ENCODE data around the gene NDUFAF8. TPM values are rescaled to one million over a fixed set of nuclear protein-coding genes. Genes with fewer than 3 reads are reported as not detected.

Gene NDUFAF8
- total RNA-seq, 1 experiment from 2014 or later = 58.6 TPM

DNA sequence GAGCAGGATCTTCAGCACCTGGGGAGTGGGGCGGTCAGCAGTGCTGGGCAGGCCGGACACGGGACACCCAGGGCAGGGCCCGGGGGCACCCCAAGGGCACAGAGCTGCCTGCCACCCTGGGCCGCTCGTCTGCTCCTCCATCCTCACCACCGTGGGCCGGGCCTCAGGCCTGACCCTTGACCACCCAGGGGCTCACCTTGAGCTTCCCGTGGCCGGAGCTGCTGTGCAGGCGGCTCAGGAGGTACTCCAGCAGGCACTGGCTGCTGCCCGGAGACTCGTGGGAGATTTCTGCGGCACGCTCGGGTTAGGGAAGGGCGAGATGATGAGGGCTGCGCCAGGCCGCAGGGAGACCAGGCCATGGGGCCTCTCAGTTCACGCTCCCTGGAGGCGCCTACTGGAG is 2.3 kb upstream of the NDUFAF8 start:
- no peak for DNase-seq (ENCODE audit: low spot score)
- intact Hi-C loops (cut with micrococcal nuclease; ENCODE audit: unreplicated experiment) = no loop called here
- no peaks in the 10 kb centered on the region for H3K9me3 ChIP-seq (ENCODE audit: low read depth, low read length, poor library complexity, severe bottlenecking)
- H3K27me3 ChIP-seq (replicated peaks; ENCODE audit: insufficient read depth, low read depth, low read length, poor library complexity) = no peaks in the 10 kb centered on the region
- H3K4me1 ChIP-seq (ENCODE audit: insufficient read depth, low read length, poor library complexity, severe bottlenecking) = peaks cover 7% of the 10 kb centered on the region
- ChIA-PET CTCF (interaction anchor here (1.4 kb wide), 1 partner anchor 14 kb away, joined by 3 read pairs; the partner anchor contains the start of gene CEP131), POLR2A (ENCODE audit: low non-redundant PET) (no interaction called here)
- H3K36me3 ChIP-seq (ENCODE audit: insufficient read depth, low read length, poor library complexity, severe bottlenecking) = peaks cover 10% of the 10 kb centered on the region
- no TSS peak for BruUV-seq (replicated peaks)
- TF ChIP-seq, protein P1, sequence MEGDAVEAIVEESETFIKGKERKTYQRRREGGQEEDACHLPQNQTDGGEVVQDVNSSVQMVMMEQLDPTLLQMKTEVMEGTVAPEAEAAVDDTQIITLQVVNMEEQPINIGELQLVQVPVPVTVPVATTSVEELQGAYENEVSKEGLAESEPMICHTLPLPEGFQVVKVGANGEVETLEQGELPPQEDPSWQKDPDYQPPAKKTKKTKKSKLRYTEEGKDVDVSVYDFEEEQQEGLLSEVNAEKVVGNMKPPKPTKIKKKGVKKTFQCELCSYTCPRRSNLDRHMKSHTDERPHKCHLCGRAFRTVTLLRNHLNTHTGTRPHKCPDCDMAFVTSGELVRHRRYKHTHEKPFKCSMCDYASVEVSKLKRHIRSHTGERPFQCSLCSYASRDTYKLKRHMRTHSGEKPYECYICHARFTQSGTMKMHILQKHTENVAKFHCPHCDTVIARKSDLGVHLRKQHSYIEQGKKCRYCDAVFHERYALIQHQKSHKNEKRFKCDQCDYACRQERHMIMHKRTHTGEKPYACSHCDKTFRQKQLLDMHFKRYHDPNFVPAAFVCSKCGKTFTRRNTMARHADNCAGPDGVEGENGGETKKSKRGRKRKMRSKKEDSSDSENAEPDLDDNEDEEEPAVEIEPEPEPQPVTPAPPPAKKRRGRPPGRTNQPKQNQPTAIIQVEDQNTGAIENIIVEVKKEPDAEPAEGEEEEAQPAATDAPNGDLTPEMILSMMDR (conservative IDR thresholded peaks at IDR 0.05; ENCODE audit: low read depth, low read length) = no peak
- TF ChIP-seq EZH2 (IDR thresholded peaks at IDR 0.05; ENCODE audit: borderline replicate concordance, low read depth, low read length, poor library complexity, severe bottlenecking) = no peak
- no peak overlapping the region for H3K27ac ChIP-seq (ENCODE audit: low read depth, low read length, poor library complexity, severe bottlenecking)
- no peak overlapping the region for H3K4me3 ChIP-seq (ENCODE audit: low read depth, low read length, poor library complexity, severe bottlenecking)

DNA sequence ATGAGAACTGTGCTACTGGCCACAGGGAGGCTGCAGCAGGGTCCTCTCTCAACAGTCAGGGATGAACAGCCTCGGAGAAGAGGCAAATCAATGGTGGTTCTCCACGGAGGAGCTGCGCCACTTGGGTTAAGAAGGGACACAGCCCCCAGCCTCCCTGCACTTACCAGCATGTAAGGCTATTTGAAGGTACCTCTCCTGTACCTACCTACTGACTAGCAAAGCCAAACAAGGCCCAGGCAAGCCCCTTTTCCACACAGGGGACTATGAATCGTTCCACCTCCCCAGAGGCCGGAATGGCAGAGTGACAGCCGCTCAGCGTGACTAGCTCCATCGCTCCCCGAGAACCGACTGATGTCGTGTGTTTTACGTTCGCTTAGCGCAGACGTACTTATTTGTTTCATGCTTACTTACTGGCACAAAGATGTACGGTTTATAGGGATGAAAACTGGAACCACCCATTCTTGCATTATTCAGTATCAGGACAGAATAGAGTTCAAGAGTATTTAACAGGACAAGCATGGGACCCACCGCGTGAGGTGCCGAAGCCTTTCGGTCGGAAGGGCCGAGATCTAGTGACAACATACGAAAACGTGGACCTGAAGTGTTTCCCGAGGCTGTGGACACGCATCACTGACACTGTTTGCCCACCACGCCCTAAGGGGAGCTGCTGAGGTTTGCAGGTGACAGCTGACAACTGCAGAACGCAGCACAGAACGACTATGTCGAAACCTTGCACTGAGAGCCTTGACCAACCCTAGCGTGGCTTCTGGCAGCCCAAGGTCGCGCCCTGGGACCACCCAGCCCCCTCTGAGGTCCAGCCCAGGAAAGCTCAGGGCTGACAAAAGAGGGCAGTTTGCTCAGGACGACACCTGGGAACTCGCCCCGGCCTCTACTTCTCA is 1.3 kb upstream of the NDUFAF8 start:
- ChIA-PET CTCF (no interaction called here), POLR2A (ENCODE audit: low non-redundant PET) (no interaction called here)
- no peaks in the 10 kb centered on the region for H3K9me3 ChIP-seq (ENCODE audit: low read depth, low read length, poor library complexity, severe bottlenecking)
- DNase-seq (ENCODE audit: low spot score) = no peak
- peak overlapping the region; percentile 85 for H3K27ac ChIP-seq (ENCODE audit: low read depth, low read length, poor library complexity, severe bottlenecking)
- peak overlapping the region; percentile 84 for H3K4me3 ChIP-seq (ENCODE audit: low read depth, low read length, poor library complexity, severe bottlenecking)
- intact Hi-C loops (cut with micrococcal nuclease; ENCODE audit: unreplicated experiment) = no loop called here
- no peak for TF ChIP-seq EZH2 (IDR thresholded peaks at IDR 0.05; ENCODE audit: borderline replicate concordance, low read depth, low read length, poor library complexity, severe bottlenecking)
- TF ChIP-seq, protein P1 (conservative IDR thresholded peaks at IDR 0.05; ENCODE audit: low read depth, low read length) = no peak
- H3K36me3 ChIP-seq (ENCODE audit: insufficient read depth, low read length, poor library complexity, severe bottlenecking) = peaks cover 10% of the 10 kb centered on the region
- H3K4me1 ChIP-seq (ENCODE audit: insufficient read depth, low read length, poor library complexity, severe bottlenecking) = peaks cover 7% of the 10 kb centered on the region
- BruUV-seq (replicated peaks) = TSS peak; percentile 64
- no peaks in the 10 kb centered on the region for H3K27me3 ChIP-seq (replicated peaks; ENCODE audit: insufficient read depth, low read depth, low read length, poor library complexity)

DNA sequence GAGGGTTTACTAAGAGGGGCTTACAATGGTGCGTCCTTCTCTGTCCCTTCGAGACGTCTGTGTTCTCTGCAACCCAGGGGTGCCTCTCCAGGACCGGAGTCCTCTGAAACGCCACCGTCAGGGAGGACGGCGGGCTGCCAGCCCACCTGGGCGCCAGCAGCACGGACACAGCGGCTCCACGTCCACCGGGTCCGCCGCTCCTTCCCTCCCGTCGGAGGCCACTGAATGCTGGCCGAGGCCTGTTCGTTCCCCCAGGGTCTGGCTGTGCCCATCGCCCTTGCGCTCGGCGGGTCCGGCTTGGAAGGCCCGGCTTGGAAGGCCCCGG is 666 bp upstream of the NDUFAF8 start:
- H3K4me3 ChIP-seq (ENCODE audit: low read depth, low read length, poor library complexity, severe bottlenecking) = peak overlapping the region; percentile 84
- no peaks in the 10 kb centered on the region for H3K9me3 ChIP-seq (ENCODE audit: low read depth, low read length, poor library complexity, severe bottlenecking)
- peaks cover 7% of the 10 kb centered on the region for H3K4me1 ChIP-seq (ENCODE audit: insufficient read depth, low read length, poor library complexity, severe bottlenecking)
- TF ChIP-seq, protein P1 (conservative IDR thresholded peaks at IDR 0.05; ENCODE audit: low read depth, low read length) = no peak
- TF ChIP-seq EZH2 (IDR thresholded peaks at IDR 0.05; ENCODE audit: borderline replicate concordance, low read depth, low read length, poor library complexity, severe bottlenecking) = no peak
- H3K27me3 ChIP-seq (replicated peaks; ENCODE audit: insufficient read depth, low read depth, low read length, poor library complexity) = no peaks in the 10 kb centered on the region
- H3K27ac ChIP-seq (ENCODE audit: low read depth, low read length, poor library complexity, severe bottlenecking) = peak overlapping the region; percentile 85
- no peak for DNase-seq (ENCODE audit: low spot score)
- CTCF ChIA-PET = no interaction called here
- BruUV-seq (replicated peaks) = no TSS peak
- POLR2A ChIA-PET (ENCODE audit: low non-redundant PET) = interaction anchor here (0.6 kb wide), 1 partner anchor 181 kb away, joined by 5 read pairs; no protein-coding TSS in a partner anchor
- peaks cover 10% of the 10 kb centered on the region for H3K36me3 ChIP-seq (ENCODE audit: insufficient read depth, low read length, poor library complexity, severe bottlenecking)
- intact Hi-C loops (cut with micrococcal nuclease; ENCODE audit: unreplicated experiment) = no loop called here
